ENCODE data around the gene ORC3.
"Not testable (repeated sequence)": the region's sequence is repeated elsewhere in the genome, so short reads cannot be mapped to it uniquely, and the experiment has no call there.

Gene ORC3

DNA sequence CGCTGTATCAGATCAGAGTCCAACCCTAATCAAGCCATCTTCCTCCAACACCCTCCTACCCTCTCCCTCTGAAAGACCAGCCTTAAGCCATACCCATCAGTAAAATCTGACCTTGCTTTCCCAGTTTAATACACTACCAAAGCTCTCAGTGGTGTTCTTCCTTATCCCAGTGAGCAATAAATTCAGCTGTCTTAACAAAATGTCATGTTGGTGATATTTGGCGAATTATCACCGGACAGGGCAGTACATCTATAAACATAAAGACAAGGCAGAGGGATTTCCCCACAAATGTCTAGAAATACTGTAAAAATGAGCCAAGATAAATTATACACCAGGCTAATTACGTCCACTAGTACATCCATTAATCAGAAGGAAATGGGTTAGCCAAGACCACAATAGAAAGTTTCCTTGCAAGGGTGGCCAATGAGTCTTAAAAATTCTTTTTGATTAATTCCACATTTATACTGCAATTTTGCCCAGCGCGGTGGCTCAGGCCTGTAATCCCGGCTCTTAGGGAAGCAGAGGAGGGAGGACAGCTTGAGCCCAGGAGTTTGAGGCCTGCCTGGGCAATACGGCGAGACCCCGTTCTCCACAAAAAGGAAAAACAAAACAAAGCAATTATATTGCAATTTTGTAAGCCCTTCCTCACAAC lies 1.1 kb upstream of the ORC3 start:
- FAIRE-seq (no peak), DNase-seq (ENCODE audit: insufficient read length, low spot score) (no peak)
- TF ChIP-seq SPI1 (IDR thresholded peaks at IDR 0.05; ENCODE audit: low read depth, low read length), result no peak
- TF ChIP-seq POLR2A (IDR thresholded peaks at IDR 0.05; ENCODE audit: low read depth, low read length), result no peak
- no peak for TF ChIP-seq TAF1 (IDR thresholded peaks at IDR 0.05; ENCODE audit: low read depth, low read length)
- TF ChIP-seq PAX5 (IDR thresholded peaks at IDR 0.05; ENCODE audit: insufficient read depth, low read length, severe bottlenecking), result no peak
- TF ChIP-seq POLR2AphosphoS5 (IDR thresholded peaks at IDR 0.05; ENCODE audit: low read depth, low read length), result no peak
- TF ChIP-seq POU2F2 (IDR thresholded peaks at IDR 0.05; ENCODE audit: low read depth, low read length), result no peak

DNA sequence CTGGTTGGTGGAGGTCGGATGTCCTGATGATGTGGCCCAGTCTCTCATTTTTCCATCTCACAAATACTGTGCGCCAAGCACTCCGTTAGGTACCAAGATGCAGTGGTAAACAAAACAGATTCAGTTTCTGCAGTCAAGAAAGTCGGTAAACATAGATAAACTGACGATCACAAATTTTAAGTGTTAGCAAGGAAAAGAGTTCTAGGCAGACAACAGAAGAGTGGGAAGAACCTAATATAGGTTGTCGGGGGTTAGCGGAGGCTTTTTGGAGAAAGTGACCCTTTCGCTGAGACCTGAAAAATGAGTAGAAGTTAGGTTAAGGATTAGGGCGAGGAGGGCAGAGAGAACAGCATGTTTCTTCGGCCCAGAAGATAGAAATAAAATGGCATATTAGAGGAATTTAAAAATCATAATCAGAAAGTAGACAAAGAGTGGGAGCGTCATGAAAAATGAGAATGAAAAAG lies 514 bp downstream of the ORC3 start:
- FAIRE-seq, result no peak
- no peak for DNase-seq (ENCODE audit: insufficient read length, low spot score)
- TF ChIP-seq POU2F2 (IDR thresholded peaks at IDR 0.05; ENCODE audit: low read depth, low read length) (no peak), TAF1 (IDR thresholded peaks at IDR 0.05; ENCODE audit: low read depth, low read length) (no peak), SPI1 (IDR thresholded peaks at IDR 0.05; ENCODE audit: low read depth, low read length) (no peak), PAX5 (IDR thresholded peaks at IDR 0.05; ENCODE audit: insufficient read depth, low read length, severe bottlenecking) (no peak), POLR2AphosphoS5 (IDR thresholded peaks at IDR 0.05; ENCODE audit: low read depth, low read length) (no peak), POLR2A (IDR thresholded peaks at IDR 0.05; ENCODE audit: low read depth, low read length) (no peak)

DNA sequence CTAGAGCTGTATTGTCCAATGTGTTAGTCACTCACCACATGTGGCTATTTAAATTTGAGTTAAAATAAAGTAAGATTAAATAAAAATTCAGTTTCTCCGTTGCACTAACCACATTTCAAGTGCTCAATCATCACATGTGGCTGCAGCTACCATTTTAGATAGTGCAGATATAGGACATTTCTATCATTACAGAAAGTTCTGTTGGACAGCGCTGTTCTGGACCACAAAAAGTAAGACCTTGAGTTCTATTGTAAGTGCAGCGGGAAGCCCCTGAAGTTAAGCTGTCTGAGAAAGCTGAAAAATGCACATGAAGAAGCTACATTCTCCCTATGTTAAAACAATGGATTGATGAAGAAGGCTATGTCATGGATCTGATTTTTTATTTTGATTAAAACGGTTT lies 1.1 kb downstream of the ORC3 start:
- FAIRE-seq, result no peak
- no peak for DNase-seq (ENCODE audit: insufficient read length, low spot score)
- TF ChIP-seq POLR2A (IDR thresholded peaks at IDR 0.05; ENCODE audit: low read depth, low read length) (no peak), PAX5 (IDR thresholded peaks at IDR 0.05; ENCODE audit: insufficient read depth, low read length, severe bottlenecking) (no peak), POLR2AphosphoS5 (IDR thresholded peaks at IDR 0.05; ENCODE audit: low read depth, low read length) (no peak), SPI1 (IDR thresholded peaks at IDR 0.05; ENCODE audit: low read depth, low read length) (no peak), TAF1 (IDR thresholded peaks at IDR 0.05; ENCODE audit: low read depth, low read length) (no peak), POU2F2 (IDR thresholded peaks at IDR 0.05; ENCODE audit: low read depth, low read length) (no peak)

DNA sequence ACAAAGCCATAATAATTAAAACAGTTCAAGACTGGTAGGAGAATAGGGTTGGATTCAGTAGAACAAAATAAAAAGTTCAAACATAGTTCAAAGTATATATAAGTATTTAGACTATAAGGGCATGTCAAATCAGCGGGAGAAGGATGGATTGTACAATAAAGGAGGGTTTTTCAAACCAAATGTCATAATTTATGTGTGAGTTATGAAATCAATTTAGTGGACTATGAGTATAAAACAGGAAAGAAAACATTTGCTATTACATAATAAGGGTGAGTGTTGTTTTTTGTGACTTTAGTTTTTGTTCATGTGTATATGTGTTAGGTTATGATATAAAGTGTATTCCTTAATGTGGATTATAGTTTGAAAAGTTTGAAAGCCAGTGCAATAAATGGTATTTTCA lies 10.6 kb downstream of the ORC3 start:
- no peak for FAIRE-seq

DNA sequence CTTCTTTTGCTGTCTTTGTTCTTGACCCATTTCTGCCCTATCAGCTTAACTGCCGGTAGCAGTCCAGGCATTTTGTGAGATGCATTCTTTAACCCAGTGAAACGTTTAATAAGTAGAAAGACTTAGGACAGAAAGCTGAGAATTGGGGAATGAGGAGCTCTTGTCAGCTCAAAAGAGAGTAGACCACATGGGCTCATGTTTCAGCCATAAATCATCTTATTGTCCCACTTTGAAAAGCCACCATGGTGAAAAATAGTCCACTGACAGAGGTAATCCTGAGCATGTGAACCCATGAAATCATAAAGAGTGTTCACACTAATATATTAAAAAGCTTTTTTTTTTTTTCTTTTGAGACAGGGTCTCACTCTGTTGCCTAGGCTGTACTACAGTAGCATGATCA lies 16.3 kb downstream of the ORC3 start:
- no peak for TF ChIP-seq POLR2A (IDR thresholded peaks at IDR 0.05; ENCODE audit: low read depth, low read length)
- TF ChIP-seq POU2F2 (IDR thresholded peaks at IDR 0.05; ENCODE audit: low read depth, low read length), result no peak
- TF ChIP-seq PAX5 (IDR thresholded peaks at IDR 0.05; ENCODE audit: insufficient read depth, low read length, severe bottlenecking), result no peak
- no peak for TF ChIP-seq TAF1 (IDR thresholded peaks at IDR 0.05; ENCODE audit: low read depth, low read length)
- TF ChIP-seq POLR2AphosphoS5 (IDR thresholded peaks at IDR 0.05; ENCODE audit: low read depth, low read length), result no peak
- no peak for TF ChIP-seq SPI1 (IDR thresholded peaks at IDR 0.05; ENCODE audit: low read depth, low read length)
- FAIRE-seq, result no peak
- DNase-seq (ENCODE audit: insufficient read length, low spot score), result no peak

More for the DNA sequence above, 10.6 kb downstream of the ORC3 start:
- no peak for DNase-seq (ENCODE audit: insufficient read length, low spot score)
- TF ChIP-seq PAX5 (IDR thresholded peaks at IDR 0.05; ENCODE audit: insufficient read depth, low read length, severe bottlenecking) (no peak), TAF1 (IDR thresholded peaks at IDR 0.05; ENCODE audit: low read depth, low read length) (no peak), POLR2AphosphoS5 (IDR thresholded peaks at IDR 0.05; ENCODE audit: low read depth, low read length) (no peak), POLR2A (IDR thresholded peaks at IDR 0.05; ENCODE audit: low read depth, low read length) (no peak), POU2F2 (IDR thresholded peaks at IDR 0.05; ENCODE audit: low read depth, low read length) (no peak), SPI1 (IDR thresholded peaks at IDR 0.05; ENCODE audit: low read depth, low read length) (no peak)

DNA sequence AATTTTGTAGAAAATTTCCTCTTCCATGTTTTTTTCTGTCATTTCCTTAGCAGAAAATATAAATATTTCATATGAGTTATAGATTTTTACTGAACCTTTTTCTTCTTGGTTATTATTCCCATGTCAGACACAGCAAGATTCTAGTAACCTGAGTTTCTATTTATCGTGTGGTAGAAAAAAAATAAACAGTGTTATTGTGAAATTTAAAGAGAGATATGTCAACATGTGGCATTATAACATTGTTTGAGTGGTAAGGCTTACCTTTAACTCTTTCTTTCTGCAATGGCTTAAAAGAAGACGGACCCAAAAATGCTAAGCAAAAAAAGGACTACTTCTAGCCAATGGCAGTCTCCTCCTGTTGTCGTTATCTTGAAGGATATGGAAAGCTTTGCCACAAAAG lies 18.9 kb downstream of the ORC3 start:
- FAIRE-seq (no peak), DNase-seq (ENCODE audit: insufficient read length, low spot score) (no peak)
- TF ChIP-seq POU2F2 (IDR thresholded peaks at IDR 0.05; ENCODE audit: low read depth, low read length), result no peak
- no peak for TF ChIP-seq POLR2AphosphoS5 (IDR thresholded peaks at IDR 0.05; ENCODE audit: low read depth, low read length)
- no peak for TF ChIP-seq PAX5 (IDR thresholded peaks at IDR 0.05; ENCODE audit: insufficient read depth, low read length, severe bottlenecking)
- TF ChIP-seq TAF1 (IDR thresholded peaks at IDR 0.05; ENCODE audit: low read depth, low read length), result no peak
- no peak for TF ChIP-seq SPI1 (IDR thresholded peaks at IDR 0.05; ENCODE audit: low read depth, low read length)
- no peak for TF ChIP-seq POLR2A (IDR thresholded peaks at IDR 0.05; ENCODE audit: low read depth, low read length)

DNA sequence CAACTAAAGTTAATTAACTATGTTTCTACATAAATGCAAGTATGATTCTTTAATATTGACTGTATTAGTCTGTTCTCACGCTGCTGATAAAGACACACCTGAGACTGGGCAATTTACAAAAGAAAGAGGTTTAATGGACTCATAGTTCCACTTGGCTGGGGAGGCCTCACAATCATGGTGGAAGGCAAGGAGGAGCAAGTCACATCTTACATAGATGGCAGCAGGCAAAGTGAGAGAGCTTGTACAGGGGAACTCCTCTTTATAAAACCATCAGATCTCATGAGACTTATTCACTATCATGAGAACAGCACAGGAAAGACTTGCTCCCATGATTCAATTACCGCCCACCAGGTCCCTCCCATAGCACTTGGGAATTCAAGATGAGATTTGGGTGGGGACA lies 23.1 kb downstream of the ORC3 start:
- FAIRE-seq; DNase-seq (ENCODE audit: insufficient read length, low spot score): not testable (repeated sequence)

DNA sequence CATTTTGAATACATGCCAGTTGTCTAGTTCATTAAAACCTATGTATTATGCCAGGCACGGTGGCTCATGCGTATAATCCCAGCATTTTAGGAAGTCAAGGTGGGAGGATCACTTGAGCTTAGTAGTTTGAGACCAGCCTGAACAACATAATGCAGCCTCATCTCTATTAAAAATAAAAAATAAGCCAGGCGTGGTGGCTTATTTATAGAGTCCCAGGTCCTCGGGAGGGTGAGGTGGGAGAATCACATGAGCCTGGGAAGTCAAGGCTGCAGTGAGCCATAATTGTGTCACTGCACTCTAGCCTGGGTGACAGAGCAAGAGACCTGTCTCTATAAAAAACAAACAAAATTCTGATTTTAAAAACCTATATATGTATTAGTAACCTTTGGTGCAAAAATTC lies 27.5 kb downstream of the ORC3 start:
- DNase-seq (ENCODE audit: insufficient read length, low spot score), result no peak
- no peak for TF ChIP-seq POLR2A (IDR thresholded peaks at IDR 0.05; ENCODE audit: low read depth, low read length)
- no peak for TF ChIP-seq SPI1 (IDR thresholded peaks at IDR 0.05; ENCODE audit: low read depth, low read length)
- no peak for TF ChIP-seq POU2F2 (IDR thresholded peaks at IDR 0.05; ENCODE audit: low read depth, low read length)
- TF ChIP-seq POLR2AphosphoS5 (IDR thresholded peaks at IDR 0.05; ENCODE audit: low read depth, low read length), result no peak
- no peak for TF ChIP-seq TAF1 (IDR thresholded peaks at IDR 0.05; ENCODE audit: low read depth, low read length)
- no peak for TF ChIP-seq PAX5 (IDR thresholded peaks at IDR 0.05; ENCODE audit: insufficient read depth, low read length, severe bottlenecking)
- peak; percentile 9 for FAIRE-seq

DNA sequence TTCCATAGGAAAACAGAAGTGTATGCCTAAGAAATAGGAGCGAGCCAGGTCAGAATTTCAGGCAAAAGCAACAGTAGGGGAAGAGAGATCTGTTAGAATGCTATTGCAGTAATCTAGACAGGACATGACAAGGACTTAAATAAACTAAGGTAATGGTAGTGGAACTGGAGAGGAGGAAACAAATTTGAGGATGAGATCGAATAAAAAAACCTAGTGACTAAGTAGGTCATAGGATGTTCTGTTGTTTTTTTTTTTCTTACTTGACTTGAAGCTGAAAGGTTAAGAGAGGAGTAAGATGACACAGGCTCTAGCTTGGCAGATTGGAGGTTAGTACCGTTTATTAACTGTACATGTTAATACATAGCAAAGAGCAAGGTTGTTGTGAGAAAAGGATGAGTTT lies 28.6 kb downstream of the ORC3 start:
- TF ChIP-seq POLR2A (IDR thresholded peaks at IDR 0.05; ENCODE audit: low read depth, low read length) (no peak), POU2F2 (IDR thresholded peaks at IDR 0.05; ENCODE audit: low read depth, low read length) (no peak), POLR2AphosphoS5 (IDR thresholded peaks at IDR 0.05; ENCODE audit: low read depth, low read length) (no peak), SPI1 (IDR thresholded peaks at IDR 0.05; ENCODE audit: low read depth, low read length) (no peak), PAX5 (IDR thresholded peaks at IDR 0.05; ENCODE audit: insufficient read depth, low read length, severe bottlenecking) (no peak), TAF1 (IDR thresholded peaks at IDR 0.05; ENCODE audit: low read depth, low read length) (no peak)
- FAIRE-seq (peak; percentile 66), DNase-seq (ENCODE audit: insufficient read length, low spot score) (no peak)

DNA sequence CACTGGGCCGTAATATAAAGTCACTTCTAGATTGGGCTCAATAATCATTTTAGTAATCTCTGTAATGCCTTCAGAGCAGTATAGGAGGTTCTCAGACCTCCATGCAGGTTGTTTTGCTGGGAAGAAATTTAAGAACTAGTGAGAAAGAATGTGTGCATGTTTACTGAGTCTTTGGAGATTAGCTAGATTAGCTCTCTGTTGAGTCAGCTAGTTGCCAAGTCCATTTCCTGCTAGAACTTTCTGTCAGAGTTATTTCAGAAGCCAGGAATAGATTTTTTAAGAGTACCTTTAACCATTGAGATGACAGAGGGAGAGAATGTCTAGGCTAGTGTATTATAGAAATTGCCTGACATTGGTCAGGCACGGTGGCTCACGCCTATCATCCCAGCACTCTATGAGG lies 33.3 kb downstream of the ORC3 start:
- no peak for TF ChIP-seq SPI1 (IDR thresholded peaks at IDR 0.05; ENCODE audit: low read depth, low read length)
- TF ChIP-seq POLR2A (IDR thresholded peaks at IDR 0.05; ENCODE audit: low read depth, low read length), result no peak
- TF ChIP-seq PAX5 (IDR thresholded peaks at IDR 0.05; ENCODE audit: insufficient read depth, low read length, severe bottlenecking), result no peak
- TF ChIP-seq POLR2AphosphoS5 (IDR thresholded peaks at IDR 0.05; ENCODE audit: low read depth, low read length), result no peak
- TF ChIP-seq TAF1 (IDR thresholded peaks at IDR 0.05; ENCODE audit: low read depth, low read length), result no peak
- TF ChIP-seq POU2F2 (IDR thresholded peaks at IDR 0.05; ENCODE audit: low read depth, low read length), result no peak
- FAIRE-seq (no peak), DNase-seq (ENCODE audit: insufficient read length, low spot score) (no peak)
